ENCODE measurements around the gene GP9. TPM values are rescaled to one million over a fixed set of nuclear protein-coding genes. Genes with fewer than 3 reads are reported as not detected.

Gene GP9
- total and polyA plus RNA-seq, 5 donors from 2014 or later: 3.7 TPM; not detected in 4

DNA sequence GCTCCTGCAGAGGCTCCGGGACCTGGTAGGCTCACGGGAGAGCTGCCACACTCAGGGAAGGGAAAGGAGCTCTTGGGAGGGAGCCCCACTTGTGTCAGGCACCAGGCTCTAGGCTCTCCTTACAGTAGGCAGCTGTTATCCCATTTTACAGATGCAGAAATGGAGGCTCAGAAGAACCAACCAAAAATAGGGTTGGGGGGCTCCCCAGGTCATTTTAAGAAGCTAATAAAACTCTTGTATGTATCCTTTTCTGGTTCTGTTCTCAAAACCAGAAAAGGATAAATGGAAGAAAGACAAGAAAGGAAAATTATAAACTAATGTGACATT lies 23.5 kb upstream of the GP9 start:
- DNase-seq (no peak), ATAC-seq (ENCODE audit: low read depth in 2 of 2) (no peak)
- Mint-ChIP-seq H3K9me3 (no peaks in the 10 kb centered on the region), H3K36me3 (peaks cover 1% of the 10 kb centered on the region), H3K27me3 (peaks cover 33% of the 10 kb centered on the region), H3K4me1 (no peaks in the 10 kb centered on the region), H3K4me3 (no peak overlapping the region), H3K27ac (no peak overlapping the region)
- Histone ChIP-seq H3K36me3 (ENCODE audit: control insufficient read depth, insufficient read depth, low read length) (no peaks in the 10 kb centered on the region), H3K27me3 (ENCODE audit: control insufficient read depth, insufficient read depth, low read length) (no peaks in the 10 kb centered on the region), H3K4me3 (ENCODE audit: low read depth, low read length) (no peak overlapping the region), H3K4me1 (ENCODE audit: control insufficient read depth, insufficient read depth, low read length, poor library complexity, severe bottlenecking) (no peaks in the 10 kb centered on the region), H3K9me3 (ENCODE audit: control insufficient read depth in 2 of 2, low read length in 2 of 2) (no peaks in the 10 kb centered on the region), H3K27ac (ENCODE audit: insufficient read depth, low read length, poor library complexity, severe bottlenecking) (no peak overlapping the region)

DNA sequence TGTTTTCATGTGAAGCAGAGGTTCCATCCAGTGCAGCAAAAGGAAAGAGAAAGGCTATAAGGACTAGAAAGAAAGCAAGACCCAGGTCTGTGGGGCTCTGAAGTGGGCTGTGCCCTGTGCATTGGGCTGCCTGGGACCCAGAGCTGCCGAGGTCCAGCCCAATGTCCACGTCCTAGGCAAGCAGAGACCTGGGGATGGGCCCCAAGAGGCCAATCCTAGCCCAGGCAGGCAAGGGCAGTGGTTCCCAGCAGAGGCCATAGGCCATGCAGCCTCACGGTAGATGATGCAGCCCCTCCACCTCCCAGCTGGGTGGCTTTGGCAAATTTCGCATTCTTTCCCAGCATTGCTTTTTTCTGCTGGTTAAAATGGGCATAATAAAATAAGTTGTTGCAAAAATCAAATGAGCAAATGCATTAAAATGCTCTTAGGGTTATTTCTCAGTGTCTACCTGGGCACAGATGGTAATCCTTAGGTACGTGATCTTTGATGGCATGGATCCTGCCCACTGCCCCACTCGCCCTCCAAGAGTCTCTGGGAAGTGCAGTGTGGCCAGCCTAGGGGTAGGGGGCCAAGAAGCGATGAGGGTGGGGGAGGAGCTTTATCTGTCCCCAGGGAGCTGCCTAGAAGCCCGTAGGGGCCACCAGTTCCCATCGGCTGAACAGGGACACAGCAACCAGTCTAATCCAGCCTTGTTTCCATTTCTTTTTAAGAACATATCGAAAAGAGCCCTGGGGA lies 22.3 kb upstream of the GP9 start:
- peaks cover 40% of the 10 kb centered on the region for H3K27me3 Mint-ChIP-seq
- no peak overlapping the region for H3K27ac ChIP-seq (ENCODE audit: insufficient read depth, low read length, poor library complexity, severe bottlenecking)
- no peak overlapping the region for H3K4me3 Mint-ChIP-seq
- H3K9me3 Mint-ChIP-seq: peaks cover 0 to 3% (median 0%) of the 10 kb centered on the region in 7 donors
- H3K36me3 Mint-ChIP-seq: peaks cover 5% of the 10 kb centered on the region
- H3K4me1 Mint-ChIP-seq: no peaks in the 10 kb centered on the region
- no peaks in the 10 kb centered on the region for H3K9me3 ChIP-seq (ENCODE audit: control insufficient read depth in 2 of 2, low read length in 2 of 2)
- DNase-seq (no peak), ATAC-seq (ENCODE audit: low read depth in 2 of 2) (no peak)
- peaks cover 3% of the 10 kb centered on the region for H3K27me3 ChIP-seq (ENCODE audit: control insufficient read depth, insufficient read depth, low read length)
- no peaks in the 10 kb centered on the region for H3K4me1 ChIP-seq (ENCODE audit: control insufficient read depth, insufficient read depth, low read length, poor library complexity, severe bottlenecking)
- H3K27ac Mint-ChIP-seq: no peak overlapping the region
- no peak overlapping the region for H3K4me3 ChIP-seq (ENCODE audit: low read depth, low read length)
- no peaks in the 10 kb centered on the region for H3K36me3 ChIP-seq (ENCODE audit: control insufficient read depth, insufficient read depth, low read length)

DNA sequence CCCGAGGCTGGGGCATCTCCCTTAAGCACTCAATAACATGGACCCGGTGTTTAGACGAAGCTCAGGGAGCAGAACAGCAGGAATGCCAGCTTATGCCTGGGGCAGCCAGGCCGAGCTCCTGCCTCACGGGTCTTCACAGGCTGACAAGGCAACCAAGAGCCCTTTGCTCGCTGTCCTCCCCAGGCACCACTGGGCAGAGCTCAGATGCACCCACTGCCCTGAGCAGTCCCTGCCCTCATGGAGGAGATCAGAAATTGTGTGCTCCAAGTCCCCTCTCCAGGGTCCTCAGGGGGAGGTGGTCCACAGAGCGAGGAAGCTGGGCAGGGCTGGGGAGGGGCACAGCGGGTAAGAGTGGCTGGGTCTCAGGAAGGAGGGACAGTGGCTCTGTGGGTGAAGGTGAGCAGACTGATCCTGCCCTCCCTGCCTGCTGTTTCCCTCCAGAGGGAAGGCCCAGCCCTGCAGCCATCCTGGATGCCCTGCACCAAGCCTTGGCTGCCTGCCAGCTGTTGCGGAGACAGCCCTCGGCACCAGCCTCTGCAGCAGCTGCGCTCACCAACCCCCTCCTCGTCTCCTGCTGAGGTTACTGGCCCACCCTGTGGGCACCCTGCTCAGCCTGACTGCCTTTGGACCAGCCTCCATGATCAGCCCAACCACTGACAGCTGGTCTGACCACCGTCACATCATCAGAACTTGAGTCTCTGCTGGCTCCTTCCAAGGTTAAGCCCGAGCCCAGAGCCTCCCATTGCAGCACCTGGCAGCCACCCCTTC lies 21.1 kb upstream of the GP9 start:
- Mint-ChIP-seq H3K4me3 (no peak overlapping the region), H3K36me3 (peaks cover 5% of the 10 kb centered on the region), H3K9me3 (peaks cover 0 to 3% (median 0%) of the 10 kb centered on the region in 7 donors), H3K27ac (no peak overlapping the region), H3K27me3 (peaks cover 43% of the 10 kb centered on the region), H3K4me1 (peaks cover 0 to 6% (median 3%) of the 10 kb centered on the region in 4 donors)
- no peak for DNase-seq
- no peaks in the 10 kb centered on the region for H3K9me3 ChIP-seq (ENCODE audit: control insufficient read depth in 2 of 2, low read length in 2 of 2)
- no peak for ATAC-seq (ENCODE audit: low read depth in 2 of 2)
- no peak overlapping the region for H3K4me3 ChIP-seq (ENCODE audit: low read depth, low read length)
- H3K27me3 ChIP-seq (ENCODE audit: control insufficient read depth, insufficient read depth, low read length): peaks cover 7% of the 10 kb centered on the region
- no peak overlapping the region for H3K27ac ChIP-seq (ENCODE audit: insufficient read depth, low read length, poor library complexity, severe bottlenecking)
- no peaks in the 10 kb centered on the region for H3K36me3 ChIP-seq (ENCODE audit: control insufficient read depth, insufficient read depth, low read length)
- H3K4me1 ChIP-seq (ENCODE audit: control insufficient read depth, insufficient read depth, low read length, poor library complexity, severe bottlenecking): no peaks in the 10 kb centered on the region

DNA sequence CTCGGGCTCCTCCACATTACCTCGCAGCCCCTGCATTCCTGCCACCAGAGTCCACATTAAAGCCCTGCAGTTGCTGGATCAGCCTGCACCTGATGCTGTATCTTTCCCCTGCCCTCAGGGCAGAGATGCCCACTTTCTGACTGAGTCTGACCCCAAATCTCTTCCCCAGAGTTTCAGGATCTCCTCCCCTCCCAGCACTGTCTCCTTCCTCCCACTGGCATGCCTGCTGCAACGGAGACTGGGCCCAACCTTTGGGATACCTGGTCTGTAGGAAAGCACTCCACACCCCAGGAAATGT lies 20.6 kb upstream of the GP9 start:
- peak overlapping the region in 1 of 3 donors; percentile 79 for H3K27ac Mint-ChIP-seq

GRCh38 chr3:129040579-129041300 lies 19.8 kb upstream of the GP9 start:
- Mint-ChIP-seq H3K36me3 (peaks cover 5% of the 10 kb centered on the region), H3K9me3 (peaks cover 0 to 3% (median 0%) of the 10 kb centered on the region in 7 donors), H3K4me3 (no peak overlapping the region), H3K4me1 (peaks cover 2 to 6% (median 5%) of the 10 kb centered on the region in 4 donors), H3K27ac (no peak overlapping the region), H3K27me3 (peaks cover 52% of the 10 kb centered on the region)
- DNase-seq (no peak), ATAC-seq (ENCODE audit: low read depth in 2 of 2) (no peak)
- H3K9me3 ChIP-seq (ENCODE audit: control insufficient read depth in 2 of 2, low read length in 2 of 2): no peaks in the 10 kb centered on the region
- no peak overlapping the region for H3K4me3 ChIP-seq (ENCODE audit: low read depth, low read length)
- no peaks in the 10 kb centered on the region for H3K36me3 ChIP-seq (ENCODE audit: control insufficient read depth, insufficient read depth, low read length)
- H3K27me3 ChIP-seq (ENCODE audit: control insufficient read depth, insufficient read depth, low read length): peaks cover 7% of the 10 kb centered on the region
- H3K4me1 ChIP-seq (ENCODE audit: control insufficient read depth, insufficient read depth, low read length, poor library complexity, severe bottlenecking): peaks cover 5% of the 10 kb centered on the region
- H3K27ac ChIP-seq (ENCODE audit: insufficient read depth, low read length, poor library complexity, severe bottlenecking): no peak overlapping the region

More for the DNA sequence above, 20.6 kb upstream of the GP9 start:
- H3K27me3 ChIP-seq (ENCODE audit: control insufficient read depth, insufficient read depth, low read length): peaks cover 7% of the 10 kb centered on the region
- Mint-ChIP-seq H3K27me3 (peaks cover 48% of the 10 kb centered on the region), H3K4me1 (peaks cover 2 to 6% (median 4%) of the 10 kb centered on the region in 4 donors), H3K4me3 (no peak overlapping the region), H3K36me3 (peaks cover 5% of the 10 kb centered on the region), H3K9me3 (peaks cover 0 to 3% (median 0%) of the 10 kb centered on the region in 7 donors)
- DNase-seq (no peak), ATAC-seq (ENCODE audit: low read depth in 2 of 2) (no peak)
- H3K36me3 ChIP-seq (ENCODE audit: control insufficient read depth, insufficient read depth, low read length): no peaks in the 10 kb centered on the region
- H3K4me1 ChIP-seq (ENCODE audit: control insufficient read depth, insufficient read depth, low read length, poor library complexity, severe bottlenecking): no peaks in the 10 kb centered on the region
- no peak overlapping the region for H3K27ac ChIP-seq (ENCODE audit: insufficient read depth, low read length, poor library complexity, severe bottlenecking)
- no peaks in the 10 kb centered on the region for H3K9me3 ChIP-seq (ENCODE audit: control insufficient read depth in 2 of 2, low read length in 2 of 2)
- no peak overlapping the region for H3K4me3 ChIP-seq (ENCODE audit: low read depth, low read length)

- Mint-ChIP-seq H3K4me3 (peak overlapping the region in 3 of 4 donors; percentile 28 to 71 (median 59)), H3K9me3 (peaks cover 0 to 7% (median 3%) of the 10 kb centered on the region in 7 donors), H3K27ac (no peak overlapping the region), H3K36me3 (peaks cover 10% of the 10 kb centered on the region), H3K27me3 (peaks cover 48% of the 10 kb centered on the region), H3K4me1 (peaks cover 2 to 11% (median 5%) of the 10 kb centered on the region in 4 donors)
- Histone ChIP-seq H3K36me3 (ENCODE audit: control insufficient read depth, insufficient read depth, low read length) (no peaks in the 10 kb centered on the region), H3K9me3 (ENCODE audit: control insufficient read depth in 2 of 2, low read length in 2 of 2) (no peaks in the 10 kb centered on the region), H3K27ac (ENCODE audit: insufficient read depth, low read length, poor library complexity, severe bottlenecking) (no peak overlapping the region), H3K4me3 (ENCODE audit: low read depth, low read length) (peak overlapping the region; percentile 19), H3K4me1 (ENCODE audit: control insufficient read depth, insufficient read depth, low read length, poor library complexity, severe bottlenecking) (peaks cover 10% of the 10 kb centered on the region), H3K27me3 (ENCODE audit: control insufficient read depth, insufficient read depth, low read length) (peaks cover 7% of the 10 kb centered on the region)
- ATAC-seq (ENCODE audit: low read depth in 2 of 2): peak; percentile 58 to 70
- DNase-seq: peak in 2 of 3 donors; percentile 15 to 42
Measured at GRCh38 chr3:129045675-129046036, 14.9 kb upstream of the GP9 start.

DNA sequence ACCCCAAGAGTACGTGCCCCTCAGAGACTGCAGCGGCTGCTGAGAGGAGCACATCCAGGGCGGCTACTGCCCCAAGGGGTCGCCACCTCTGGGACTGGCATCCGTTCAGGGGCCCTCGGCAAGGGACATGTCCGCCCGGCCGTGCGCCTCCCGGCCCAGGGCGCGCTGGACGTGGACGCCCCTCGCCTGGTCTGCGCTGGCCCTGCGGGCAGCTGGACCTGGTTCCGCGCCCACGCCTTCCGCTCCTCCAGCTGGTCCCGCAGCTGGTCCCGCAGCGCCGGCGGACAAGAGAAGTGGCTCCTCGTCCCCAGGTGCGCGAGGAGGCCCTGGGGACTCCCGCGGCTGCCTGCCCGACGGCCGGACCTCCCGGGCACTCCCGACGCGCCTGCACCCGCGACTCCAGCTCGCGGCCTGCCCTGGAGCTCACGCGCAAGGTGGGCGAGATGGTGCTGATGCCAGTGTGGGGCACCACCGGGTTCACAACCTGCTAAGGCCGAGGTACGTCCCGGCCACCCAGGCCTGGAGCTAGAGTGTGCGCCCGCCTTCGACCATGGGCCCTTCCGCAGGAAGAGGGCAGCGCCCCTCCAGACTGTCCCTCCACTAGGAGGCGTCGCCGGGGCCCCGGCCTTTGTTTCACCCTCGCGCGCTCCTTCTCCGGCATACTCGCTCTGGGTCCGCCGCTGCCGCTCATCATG lies 14.4 kb upstream of the GP9 start:
- H3K4me3 ChIP-seq (ENCODE audit: low read depth, low read length): no peak overlapping the region

More for the DNA sequence above, 14.4 kb upstream of the GP9 start:
- Histone ChIP-seq H3K27me3 (ENCODE audit: control insufficient read depth, insufficient read depth, low read length) (peaks cover 7% of the 10 kb centered on the region), H3K4me1 (ENCODE audit: control insufficient read depth, insufficient read depth, low read length, poor library complexity, severe bottlenecking) (peaks cover 10% of the 10 kb centered on the region), H3K27ac (ENCODE audit: insufficient read depth, low read length, poor library complexity, severe bottlenecking) (no peak overlapping the region), H3K9me3 (ENCODE audit: control insufficient read depth in 2 of 2, low read length in 2 of 2) (no peaks in the 10 kb centered on the region), H3K36me3 (ENCODE audit: control insufficient read depth, insufficient read depth, low read length) (no peaks in the 10 kb centered on the region)
- peak in 1 of 3 donors; percentile 12 for DNase-seq
- H3K27me3 Mint-ChIP-seq: peaks cover 47% of the 10 kb centered on the region
- H3K27ac Mint-ChIP-seq: no peak overlapping the region
- H3K4me3 Mint-ChIP-seq: no peak overlapping the region
- peaks cover 2 to 11% (median 5%) of the 10 kb centered on the region in 4 donors for H3K4me1 Mint-ChIP-seq
- H3K9me3 Mint-ChIP-seq: peaks cover 0 to 7% (median 3%) of the 10 kb centered on the region in 7 donors
- ATAC-seq (ENCODE audit: low read depth in 2 of 2): peak; percentile 45 to 54
- H3K36me3 Mint-ChIP-seq: peaks cover 10% of the 10 kb centered on the region
